ENCODE data around the gene SLC15A3. TPM values are rescaled to one million over a fixed set of nuclear protein-coding genes. Genes with fewer than 3 reads are reported as not detected.

SLC15A3 gene
- polyA plus RNA-seq, 3 donors: 27.1 to 121 (median 35.0) TPM

DNA sequence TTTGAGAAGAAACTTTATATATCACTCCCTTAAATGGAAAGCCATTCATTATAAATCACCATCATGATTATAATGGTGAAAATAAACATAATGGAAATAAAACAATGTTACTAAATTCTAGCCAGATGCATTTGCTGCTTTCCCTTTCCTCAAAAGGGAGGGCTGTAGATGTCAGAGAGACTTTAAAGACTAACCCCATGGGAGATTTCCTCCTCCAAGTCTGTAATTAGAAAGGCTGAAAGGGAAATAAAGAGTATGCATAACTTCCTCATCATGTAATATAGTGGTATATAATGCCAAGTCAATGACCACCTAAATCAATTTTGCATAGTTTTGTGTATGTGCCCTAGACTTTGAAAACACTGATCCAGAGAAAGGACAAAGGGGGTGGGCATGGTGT, 25.9 kb upstream of the SLC15A3 start:
- no peaks in the 10 kb centered on the region for H3K36me3 Mint-ChIP-seq
- TF ChIP-seq, protein P1, sequence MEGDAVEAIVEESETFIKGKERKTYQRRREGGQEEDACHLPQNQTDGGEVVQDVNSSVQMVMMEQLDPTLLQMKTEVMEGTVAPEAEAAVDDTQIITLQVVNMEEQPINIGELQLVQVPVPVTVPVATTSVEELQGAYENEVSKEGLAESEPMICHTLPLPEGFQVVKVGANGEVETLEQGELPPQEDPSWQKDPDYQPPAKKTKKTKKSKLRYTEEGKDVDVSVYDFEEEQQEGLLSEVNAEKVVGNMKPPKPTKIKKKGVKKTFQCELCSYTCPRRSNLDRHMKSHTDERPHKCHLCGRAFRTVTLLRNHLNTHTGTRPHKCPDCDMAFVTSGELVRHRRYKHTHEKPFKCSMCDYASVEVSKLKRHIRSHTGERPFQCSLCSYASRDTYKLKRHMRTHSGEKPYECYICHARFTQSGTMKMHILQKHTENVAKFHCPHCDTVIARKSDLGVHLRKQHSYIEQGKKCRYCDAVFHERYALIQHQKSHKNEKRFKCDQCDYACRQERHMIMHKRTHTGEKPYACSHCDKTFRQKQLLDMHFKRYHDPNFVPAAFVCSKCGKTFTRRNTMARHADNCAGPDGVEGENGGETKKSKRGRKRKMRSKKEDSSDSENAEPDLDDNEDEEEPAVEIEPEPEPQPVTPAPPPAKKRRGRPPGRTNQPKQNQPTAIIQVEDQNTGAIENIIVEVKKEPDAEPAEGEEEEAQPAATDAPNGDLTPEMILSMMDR (IDR thresholded peaks at IDR 0.05): no peak
- DNase-seq: no peak
- Histone ChIP-seq H3K36me3 (replicated peaks in 1 of 2; ENCODE audit: control insufficient read depth in 1 of 2, insufficient read depth in 2 of 2, low read length in 2 of 2) (no peaks in the 10 kb centered on the region), H3K9me3 (replicated peaks in 1 of 2; ENCODE audit: control insufficient read depth in 1 of 2, insufficient read depth in 1 of 2, low read length in 2 of 2) (no peaks in the 10 kb centered on the region), H3K27me3 (ENCODE audit: control insufficient read depth in 2 of 2, insufficient read depth in 2 of 2, low read length in 2 of 2) (no peaks in the 10 kb centered on the region), H3K9ac (ENCODE audit: insufficient read depth, low read length, poor library complexity, severe bottlenecking) (no peak overlapping the region), H4K20me1 (ENCODE audit: insufficient read depth, low read length) (no peaks in the 10 kb centered on the region), H3K79me2 (ENCODE audit: insufficient read depth, low read length) (no peaks in the 10 kb centered on the region), H2AFZ (ENCODE audit: insufficient read depth, low read depth, low read length, poor library complexity, severe bottlenecking) (no peak overlapping the region), H3K4me1 (ENCODE audit: control insufficient read depth in 1 of 2, insufficient read depth in 2 of 2, low read length in 2 of 2) (no peaks in the 10 kb centered on the region), H3K27ac (ENCODE audit: low read depth in 1 of 2, low read length in 2 of 2) (no peak overlapping the region), H3K4me3 (replicated peaks in 1 of 3; ENCODE audit: low read depth in 2 of 3, low read length in 3 of 3) (no peak overlapping the region), H3K4me2 (replicated peaks; ENCODE audit: extremely low read depth, low read length, poor library complexity, severe bottlenecking) (no peak overlapping the region)
- no peaks in the 10 kb centered on the region for H3K9me3 Mint-ChIP-seq
- no peak overlapping the region for H3K4me3 Mint-ChIP-seq
- H3K4me1 Mint-ChIP-seq: no peaks in the 10 kb centered on the region
- H3K27me3 Mint-ChIP-seq (ENCODE audit: low read depth in 3 of 3): peaks cover 5 to 8% (median 6%) of the 10 kb centered on the region in 3 donors
- intact Hi-C loops (cut with micrococcal nuclease): no loop called here
- H3K27ac Mint-ChIP-seq: no peak overlapping the region

GRCh38 chr11:60977224-60977623, 25.2 kb upstream of the SLC15A3 start:
- TF ChIP-seq, protein P1 (IDR thresholded peaks at IDR 0.05): no peak
- Histone ChIP-seq H4K20me1 (ENCODE audit: insufficient read depth, low read length) (no peaks in the 10 kb centered on the region), H3K9ac (ENCODE audit: insufficient read depth, low read length, poor library complexity, severe bottlenecking) (no peak overlapping the region), H3K4me1 (ENCODE audit: control insufficient read depth in 1 of 2, insufficient read depth in 2 of 2, low read length in 2 of 2) (no peaks in the 10 kb centered on the region), H2AFZ (ENCODE audit: insufficient read depth, low read depth, low read length, poor library complexity, severe bottlenecking) (no peak overlapping the region), H3K4me2 (replicated peaks; ENCODE audit: extremely low read depth, low read length, poor library complexity, severe bottlenecking) (no peak overlapping the region), H3K4me3 (replicated peaks in 1 of 3; ENCODE audit: low read depth in 2 of 3, low read length in 3 of 3) (no peak overlapping the region), H3K36me3 (replicated peaks in 1 of 2; ENCODE audit: control insufficient read depth in 1 of 2, insufficient read depth in 2 of 2, low read length in 2 of 2) (no peaks in the 10 kb centered on the region), H3K27me3 (ENCODE audit: control insufficient read depth in 2 of 2, insufficient read depth in 2 of 2, low read length in 2 of 2) (peaks cover 0 to 3% of the 10 kb centered on the region in 2 donors), H3K27ac (ENCODE audit: low read depth in 1 of 2, low read length in 2 of 2) (no peak overlapping the region), H3K9me3 (replicated peaks in 1 of 2; ENCODE audit: control insufficient read depth in 1 of 2, insufficient read depth in 1 of 2, low read length in 2 of 2) (no peaks in the 10 kb centered on the region), H3K79me2 (ENCODE audit: insufficient read depth, low read length) (no peaks in the 10 kb centered on the region)
- Mint-ChIP-seq H3K4me1 (no peaks in the 10 kb centered on the region), H3K36me3 (no peaks in the 10 kb centered on the region), H3K27ac (no peak overlapping the region), H3K9me3 (no peaks in the 10 kb centered on the region), H3K27me3 (ENCODE audit: low read depth in 3 of 3) (peaks cover 5 to 14% (median 9%) of the 10 kb centered on the region in 3 donors), H3K4me3 (no peak overlapping the region)
- intact Hi-C loops (cut with micrococcal nuclease): no loop called here
- 91% methylated on average over 4 of the region's 4 CpGs for WGBS (ENCODE audit: insufficient coverage)
- DNase-seq: no peak

Measured in CD14-positive monocyte (primary cell).